Measurements from ENCODE around the gene CDH13.

CDH13 gene

GRCh38 chr16:82585675-82586074, 41.1 kb upstream of the CDH13 start:
- Histone ChIP-seq H3K4me2 (ENCODE audit: low read length) (no peak overlapping the region), H3K18ac (ENCODE audit: low read length) (no peak overlapping the region), H3K4me1 (ENCODE audit: control insufficient read depth, low read depth, low read length) (no peaks in the 10 kb centered on the region), H3K27ac (ENCODE audit: low read depth, low read length) (no peak overlapping the region), H3K4me3 (ENCODE audit: low read length) (no peak overlapping the region), H3K9ac (ENCODE audit: low read length) (no peak overlapping the region), H2BK15ac (replicated peaks; ENCODE audit: low read depth) (no peak overlapping the region), H2BK120ac (ENCODE audit: low read depth, low read length) (no peak overlapping the region), H3K23ac (ENCODE audit: low read length) (no peak overlapping the region), H3K36me3 (ENCODE audit: control insufficient read depth, insufficient read depth, low read length) (no peaks in the 10 kb centered on the region), H2BK5ac (ENCODE audit: low read length) (no peak overlapping the region), H3K79me2 (ENCODE audit: control insufficient read depth, insufficient read depth, low read length) (no peaks in the 10 kb centered on the region), H3K56ac (ENCODE audit: low read length) (no peak overlapping the region), H3K79me1 (ENCODE audit: low read length) (no peaks in the 10 kb centered on the region), H4K5ac (ENCODE audit: low read length) (no peak overlapping the region), H3K27me3 (ENCODE audit: insufficient read depth, low read length, poor library complexity) (no peaks in the 10 kb centered on the region), H3K4ac (ENCODE audit: low read depth, low read length) (no peak overlapping the region), H2AK5ac (ENCODE audit: low read length) (no peak overlapping the region), H4K8ac (ENCODE audit: low read depth, low read length) (no peak overlapping the region)
- DNase-seq: peak; percentile 67
- WGBS (ENCODE audit: extremely low coverage, insufficient coverage, low lambda C conversion rate): no CpG with 5 or more reads among the region's 6 CpGs

DNA sequence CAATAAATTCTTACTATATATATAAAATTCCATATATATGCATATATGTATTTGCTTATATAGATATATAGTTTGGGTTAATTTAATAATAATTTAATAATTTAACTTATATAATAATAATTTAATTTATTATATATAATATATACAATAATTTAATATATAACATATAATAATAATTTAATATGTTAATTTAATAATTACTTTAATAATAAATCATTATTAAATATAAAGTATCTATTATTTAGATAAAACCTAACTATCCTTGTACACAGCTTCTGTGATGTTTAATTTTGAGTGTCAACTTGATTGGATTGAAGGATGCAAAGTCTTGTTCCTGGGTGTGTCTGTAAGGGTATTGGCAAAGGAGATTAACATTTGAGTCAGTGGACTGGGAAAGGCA, 40.6 kb upstream of the CDH13 start:
- H3K79me2 ChIP-seq (ENCODE audit: control insufficient read depth, insufficient read depth, low read length): no peaks in the 10 kb centered on the region
- no peak overlapping the region for H3K9ac ChIP-seq (ENCODE audit: low read length)
- H3K56ac ChIP-seq (ENCODE audit: low read length): no peak overlapping the region
- no peak overlapping the region for H3K23ac ChIP-seq (ENCODE audit: low read length)
- DNase-seq: no peak
- H2BK5ac ChIP-seq (ENCODE audit: low read length): no peak overlapping the region
- no peak overlapping the region for H3K4me2 ChIP-seq (ENCODE audit: low read length)
- no peak overlapping the region for H3K4ac ChIP-seq (ENCODE audit: low read depth, low read length)
- no peaks in the 10 kb centered on the region for H3K27me3 ChIP-seq (ENCODE audit: insufficient read depth, low read length, poor library complexity)
- H3K36me3 ChIP-seq (ENCODE audit: control insufficient read depth, insufficient read depth, low read length): no peaks in the 10 kb centered on the region
- no peak overlapping the region for H2BK15ac ChIP-seq (replicated peaks; ENCODE audit: low read depth)
- H2BK120ac ChIP-seq (ENCODE audit: low read depth, low read length): no peak overlapping the region
- no peak overlapping the region for H4K8ac ChIP-seq (ENCODE audit: low read depth, low read length)
- no peaks in the 10 kb centered on the region for H3K79me1 ChIP-seq (ENCODE audit: low read length)
- no peak overlapping the region for H2AK5ac ChIP-seq (ENCODE audit: low read length)
- H3K4me3 ChIP-seq (ENCODE audit: low read length): no peak overlapping the region
- no peak overlapping the region for H4K5ac ChIP-seq (ENCODE audit: low read length)
- no peak overlapping the region for H3K18ac ChIP-seq (ENCODE audit: low read length)
- no peaks in the 10 kb centered on the region for H3K4me1 ChIP-seq (ENCODE audit: control insufficient read depth, low read depth, low read length)
- H3K27ac ChIP-seq (ENCODE audit: low read depth, low read length): no peak overlapping the region

DNA sequence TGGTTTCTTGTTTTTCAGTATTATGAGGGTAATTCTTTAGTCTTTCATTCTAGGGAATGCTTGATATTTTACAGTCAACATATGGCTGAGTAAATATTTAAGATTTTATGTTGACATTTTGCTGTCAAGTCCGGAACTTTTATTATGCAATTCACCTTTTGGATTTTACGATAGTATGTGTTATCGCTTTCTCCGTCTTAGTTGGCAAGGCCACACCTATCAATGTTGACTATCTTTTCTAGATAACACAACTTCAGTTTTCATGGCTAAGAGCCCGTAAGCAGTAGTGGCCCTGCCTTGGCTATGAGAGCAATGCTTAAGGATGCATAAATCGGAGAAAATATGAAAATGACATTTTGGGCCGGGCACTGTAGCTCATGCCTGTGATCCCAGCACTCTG, 39.5 kb upstream of the CDH13 start:
- no peak overlapping the region for H2BK120ac ChIP-seq (ENCODE audit: low read depth, low read length)
- no peak overlapping the region for H2BK5ac ChIP-seq (ENCODE audit: low read length)
- H3K18ac ChIP-seq (ENCODE audit: low read length): no peak overlapping the region
- no peak overlapping the region for H2BK15ac ChIP-seq (replicated peaks; ENCODE audit: low read depth)
- no peaks in the 10 kb centered on the region for H3K79me1 ChIP-seq (ENCODE audit: low read length)
- no peaks in the 10 kb centered on the region for H3K27me3 ChIP-seq (ENCODE audit: insufficient read depth, low read length, poor library complexity)
- H3K4me1 ChIP-seq (ENCODE audit: control insufficient read depth, low read depth, low read length): no peaks in the 10 kb centered on the region
- H2AK5ac ChIP-seq (ENCODE audit: low read length): no peak overlapping the region
- H4K5ac ChIP-seq (ENCODE audit: low read length): no peak overlapping the region
- H3K79me2 ChIP-seq (ENCODE audit: control insufficient read depth, insufficient read depth, low read length): no peaks in the 10 kb centered on the region
- no peak overlapping the region for H3K4me2 ChIP-seq (ENCODE audit: low read length)
- no CpG with 5 or more reads among the region's 7 CpGs for WGBS (ENCODE audit: extremely low coverage, insufficient coverage, low lambda C conversion rate)
- H4K8ac ChIP-seq (ENCODE audit: low read depth, low read length): no peak overlapping the region
- no peak overlapping the region for H3K4ac ChIP-seq (ENCODE audit: low read depth, low read length)
- H3K9ac ChIP-seq (ENCODE audit: low read length): no peak overlapping the region
- H3K4me3 ChIP-seq (ENCODE audit: low read length): no peak overlapping the region
- H3K56ac ChIP-seq (ENCODE audit: low read length): no peak overlapping the region
- H3K23ac ChIP-seq (ENCODE audit: low read length): no peak overlapping the region
- H3K27ac ChIP-seq (ENCODE audit: low read depth, low read length): no peak overlapping the region
- no peaks in the 10 kb centered on the region for H3K36me3 ChIP-seq (ENCODE audit: control insufficient read depth, insufficient read depth, low read length)
- DNase-seq: no peak

- no peak overlapping the region for H3K23ac ChIP-seq (ENCODE audit: low read length)
- H3K79me2 ChIP-seq (ENCODE audit: control insufficient read depth, insufficient read depth, low read length): no peaks in the 10 kb centered on the region
- no peak overlapping the region for H4K8ac ChIP-seq (ENCODE audit: low read depth, low read length)
- no peaks in the 10 kb centered on the region for H3K36me3 ChIP-seq (ENCODE audit: control insufficient read depth, insufficient read depth, low read length)
- H3K9ac ChIP-seq (ENCODE audit: low read length): no peak overlapping the region
- no CpG with 5 or more reads among the region's 9 CpGs for WGBS (ENCODE audit: extremely low coverage, insufficient coverage, low lambda C conversion rate)
- no peaks in the 10 kb centered on the region for H3K27me3 ChIP-seq (ENCODE audit: insufficient read depth, low read length, poor library complexity)
- no peak overlapping the region for H3K18ac ChIP-seq (ENCODE audit: low read length)
- H4K5ac ChIP-seq (ENCODE audit: low read length): no peak overlapping the region
- H2BK15ac ChIP-seq (replicated peaks; ENCODE audit: low read depth): no peak overlapping the region
- no peaks in the 10 kb centered on the region for H3K4me1 ChIP-seq (ENCODE audit: control insufficient read depth, low read depth, low read length)
- no peak overlapping the region for H3K4ac ChIP-seq (ENCODE audit: low read depth, low read length)
- H3K79me1 ChIP-seq (ENCODE audit: low read length): no peaks in the 10 kb centered on the region
- no peak for DNase-seq
- H2AK5ac ChIP-seq (ENCODE audit: low read length): no peak overlapping the region
- H2BK120ac ChIP-seq (ENCODE audit: low read depth, low read length): no peak overlapping the region
- H3K4me3 ChIP-seq (ENCODE audit: low read length): no peak overlapping the region
- no peak overlapping the region for H3K27ac ChIP-seq (ENCODE audit: low read depth, low read length)
- no peak overlapping the region for H2BK5ac ChIP-seq (ENCODE audit: low read length)
- no peak overlapping the region for H3K4me2 ChIP-seq (ENCODE audit: low read length)
- no peak overlapping the region for H3K56ac ChIP-seq (ENCODE audit: low read length)
These were observed 37.4 kb upstream of the CDH13 start for GRCh38 chr16:82589407-82589806.

- Histone ChIP-seq H3K79me2 (ENCODE audit: control insufficient read depth, insufficient read depth, low read length) (no peaks in the 10 kb centered on the region), H3K27me3 (ENCODE audit: insufficient read depth, low read length, poor library complexity) (no peaks in the 10 kb centered on the region), H2BK120ac (ENCODE audit: low read depth, low read length) (no peak overlapping the region), H4K8ac (ENCODE audit: low read depth, low read length) (no peak overlapping the region), H2AK5ac (ENCODE audit: low read length) (no peak overlapping the region), H2BK5ac (ENCODE audit: low read length) (no peak overlapping the region), H3K9ac (ENCODE audit: low read length) (no peak overlapping the region), H3K56ac (ENCODE audit: low read length) (no peak overlapping the region), H3K36me3 (ENCODE audit: control insufficient read depth, insufficient read depth, low read length) (no peaks in the 10 kb centered on the region), H3K27ac (ENCODE audit: low read depth, low read length) (no peak overlapping the region), H3K4me3 (ENCODE audit: low read length) (no peak overlapping the region), H3K4me1 (ENCODE audit: control insufficient read depth, low read depth, low read length) (no peaks in the 10 kb centered on the region), H3K79me1 (ENCODE audit: low read length) (no peaks in the 10 kb centered on the region), H3K4me2 (ENCODE audit: low read length) (no peak overlapping the region), H3K4ac (ENCODE audit: low read depth, low read length) (no peak overlapping the region), H2BK15ac (replicated peaks; ENCODE audit: low read depth) (no peak overlapping the region), H3K18ac (ENCODE audit: low read length) (no peak overlapping the region), H3K23ac (ENCODE audit: low read length) (no peak overlapping the region), H4K5ac (ENCODE audit: low read length) (no peak overlapping the region)
- no peak for DNase-seq
- WGBS (ENCODE audit: extremely low coverage, insufficient coverage, low lambda C conversion rate): no CpG with 5 or more reads among the region's 4 CpGs
These were observed 32.7 kb upstream of the CDH13 start for GRCh38 chr16:82594114-82594513.

GRCh38 chr16:82598771-82599170, 28.0 kb upstream of the CDH13 start:
- no peak overlapping the region for H3K27ac ChIP-seq (ENCODE audit: low read depth, low read length)
- no peaks in the 10 kb centered on the region for H3K79me1 ChIP-seq (ENCODE audit: low read length)
- H4K8ac ChIP-seq (ENCODE audit: low read depth, low read length): no peak overlapping the region
- H3K4me1 ChIP-seq (ENCODE audit: control insufficient read depth, low read depth, low read length): no peaks in the 10 kb centered on the region
- H3K9ac ChIP-seq (ENCODE audit: low read length): no peak overlapping the region
- no peak overlapping the region for H3K4me3 ChIP-seq (ENCODE audit: low read length)
- no peak overlapping the region for H2BK5ac ChIP-seq (ENCODE audit: low read length)
- H3K27me3 ChIP-seq (ENCODE audit: insufficient read depth, low read length, poor library complexity): no peaks in the 10 kb centered on the region
- no peak overlapping the region for H2BK15ac ChIP-seq (replicated peaks; ENCODE audit: low read depth)
- no peak overlapping the region for H3K56ac ChIP-seq (ENCODE audit: low read length)
- DNase-seq: peak; percentile 52
- no peaks in the 10 kb centered on the region for H3K36me3 ChIP-seq (ENCODE audit: control insufficient read depth, insufficient read depth, low read length)
- no peak overlapping the region for H3K4me2 ChIP-seq (ENCODE audit: low read length)
- H2BK120ac ChIP-seq (ENCODE audit: low read depth, low read length): no peak overlapping the region
- no peak overlapping the region for H3K23ac ChIP-seq (ENCODE audit: low read length)
- H3K4ac ChIP-seq (ENCODE audit: low read depth, low read length): no peak overlapping the region
- no peak overlapping the region for H3K18ac ChIP-seq (ENCODE audit: low read length)
- H2AK5ac ChIP-seq (ENCODE audit: low read length): no peak overlapping the region
- WGBS (ENCODE audit: extremely low coverage, insufficient coverage, low lambda C conversion rate): no CpG with 5 or more reads among the region's 2 CpGs
- no peaks in the 10 kb centered on the region for H3K79me2 ChIP-seq (ENCODE audit: control insufficient read depth, insufficient read depth, low read length)
- no peak overlapping the region for H4K5ac ChIP-seq (ENCODE audit: low read length)

All from mesendoderm (in vitro differentiated cells).